ENCODE results near the gene ADAR. TPM values are rescaled to one million over a fixed set of nuclear protein-coding genes. Genes with fewer than 3 reads are reported as not detected.

Gene ADAR
- total RNA-seq, 4 donors from 2014 or later = 66.5 to 104 (median 78.6) TPM

DNA sequence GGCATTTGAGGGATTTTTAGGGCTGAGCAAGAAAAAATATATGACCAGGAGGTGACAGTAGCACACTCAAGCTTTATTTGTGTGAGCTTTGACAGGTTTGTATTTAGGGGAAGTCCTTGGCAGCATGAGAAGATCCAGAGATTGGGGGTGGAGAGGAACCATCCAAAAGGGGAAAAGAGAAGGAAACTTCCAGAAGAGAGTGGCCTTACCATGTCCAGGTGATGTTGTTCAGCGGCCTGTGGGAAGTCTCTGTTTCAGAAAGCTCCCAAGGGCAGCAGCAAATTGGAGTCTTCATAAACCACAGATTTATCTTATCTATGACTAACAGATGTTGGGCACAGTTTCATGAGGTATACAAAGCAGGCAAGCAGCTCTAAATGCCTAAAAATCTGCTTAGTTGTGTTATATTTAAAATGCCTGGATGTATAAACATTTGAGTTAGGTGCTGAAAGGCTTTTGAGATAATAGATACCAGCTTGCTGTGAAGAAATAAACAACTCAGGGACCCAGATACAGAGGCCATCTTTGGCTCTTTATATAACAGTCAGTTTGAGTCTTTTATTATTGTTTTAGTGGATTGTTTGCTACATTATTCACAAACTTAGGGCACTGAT is 21.2 kb upstream of the ADAR start:
- TF ChIP-seq, protein P1, sequence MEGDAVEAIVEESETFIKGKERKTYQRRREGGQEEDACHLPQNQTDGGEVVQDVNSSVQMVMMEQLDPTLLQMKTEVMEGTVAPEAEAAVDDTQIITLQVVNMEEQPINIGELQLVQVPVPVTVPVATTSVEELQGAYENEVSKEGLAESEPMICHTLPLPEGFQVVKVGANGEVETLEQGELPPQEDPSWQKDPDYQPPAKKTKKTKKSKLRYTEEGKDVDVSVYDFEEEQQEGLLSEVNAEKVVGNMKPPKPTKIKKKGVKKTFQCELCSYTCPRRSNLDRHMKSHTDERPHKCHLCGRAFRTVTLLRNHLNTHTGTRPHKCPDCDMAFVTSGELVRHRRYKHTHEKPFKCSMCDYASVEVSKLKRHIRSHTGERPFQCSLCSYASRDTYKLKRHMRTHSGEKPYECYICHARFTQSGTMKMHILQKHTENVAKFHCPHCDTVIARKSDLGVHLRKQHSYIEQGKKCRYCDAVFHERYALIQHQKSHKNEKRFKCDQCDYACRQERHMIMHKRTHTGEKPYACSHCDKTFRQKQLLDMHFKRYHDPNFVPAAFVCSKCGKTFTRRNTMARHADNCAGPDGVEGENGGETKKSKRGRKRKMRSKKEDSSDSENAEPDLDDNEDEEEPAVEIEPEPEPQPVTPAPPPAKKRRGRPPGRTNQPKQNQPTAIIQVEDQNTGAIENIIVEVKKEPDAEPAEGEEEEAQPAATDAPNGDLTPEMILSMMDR (IDR thresholded peaks at IDR 0.05; ENCODE audit: low read depth) = no peak

DNA sequence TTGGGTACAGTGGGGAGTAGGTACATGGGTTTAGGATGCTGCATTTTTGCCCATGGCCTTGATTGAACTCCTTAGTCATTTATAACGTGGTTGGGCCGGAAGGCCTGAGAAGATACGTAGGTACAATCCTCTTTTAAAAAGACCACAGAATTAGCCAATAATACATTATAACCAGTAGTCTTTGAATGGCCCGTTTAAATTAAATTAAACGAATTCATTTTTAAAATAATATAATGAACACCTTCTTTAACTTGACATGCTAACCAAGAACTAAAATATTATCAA is 20.1 kb upstream of the ADAR start:
- TF ChIP-seq, protein P1 (IDR thresholded peaks at IDR 0.05; ENCODE audit: low read depth) = no peak

DNA sequence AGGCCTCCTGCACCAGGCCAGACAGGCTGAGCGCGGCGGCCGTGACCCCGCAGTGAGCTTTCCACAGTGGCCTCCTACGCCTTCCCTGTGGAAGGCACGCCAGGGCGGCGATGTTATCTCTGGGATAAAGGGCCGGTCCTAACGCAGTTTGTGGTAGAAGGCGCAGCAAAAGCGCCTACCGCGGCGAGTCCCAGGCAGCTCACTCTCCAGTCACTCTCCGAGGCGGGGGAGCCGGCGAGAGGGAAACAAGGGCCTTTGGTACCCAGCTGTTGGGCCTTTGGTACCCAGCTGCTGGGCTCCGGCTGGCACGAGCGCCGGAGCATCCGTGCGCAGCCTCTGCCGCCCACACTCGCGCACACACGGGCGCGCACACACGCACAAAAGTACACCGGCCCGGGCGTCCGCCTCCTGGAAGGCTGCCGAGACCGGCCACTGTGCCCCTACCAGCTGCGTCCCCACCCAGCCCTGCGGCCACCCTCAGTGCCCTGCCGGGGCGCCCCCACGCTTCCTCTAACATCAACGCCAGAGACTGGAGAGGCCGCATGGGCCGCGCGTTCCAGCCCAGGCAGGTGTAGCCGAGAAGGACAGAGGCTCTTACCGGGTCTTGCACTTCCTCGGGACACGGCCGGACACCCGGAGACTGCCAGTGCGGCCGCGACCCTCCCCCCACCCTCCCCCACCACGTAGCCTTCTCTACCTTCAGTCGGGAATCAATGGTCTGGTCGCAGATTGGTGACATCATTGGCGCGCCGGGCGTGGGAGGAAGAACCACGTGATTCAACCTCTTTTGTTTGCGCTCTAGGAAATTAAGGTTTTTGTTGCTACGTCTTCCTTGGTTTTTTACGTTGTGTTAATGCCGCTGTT is 19.5 kb upstream of the ADAR start:
- TF ChIP-seq, protein P1 (IDR thresholded peaks at IDR 0.05; ENCODE audit: low read depth) = no peak

DNA sequence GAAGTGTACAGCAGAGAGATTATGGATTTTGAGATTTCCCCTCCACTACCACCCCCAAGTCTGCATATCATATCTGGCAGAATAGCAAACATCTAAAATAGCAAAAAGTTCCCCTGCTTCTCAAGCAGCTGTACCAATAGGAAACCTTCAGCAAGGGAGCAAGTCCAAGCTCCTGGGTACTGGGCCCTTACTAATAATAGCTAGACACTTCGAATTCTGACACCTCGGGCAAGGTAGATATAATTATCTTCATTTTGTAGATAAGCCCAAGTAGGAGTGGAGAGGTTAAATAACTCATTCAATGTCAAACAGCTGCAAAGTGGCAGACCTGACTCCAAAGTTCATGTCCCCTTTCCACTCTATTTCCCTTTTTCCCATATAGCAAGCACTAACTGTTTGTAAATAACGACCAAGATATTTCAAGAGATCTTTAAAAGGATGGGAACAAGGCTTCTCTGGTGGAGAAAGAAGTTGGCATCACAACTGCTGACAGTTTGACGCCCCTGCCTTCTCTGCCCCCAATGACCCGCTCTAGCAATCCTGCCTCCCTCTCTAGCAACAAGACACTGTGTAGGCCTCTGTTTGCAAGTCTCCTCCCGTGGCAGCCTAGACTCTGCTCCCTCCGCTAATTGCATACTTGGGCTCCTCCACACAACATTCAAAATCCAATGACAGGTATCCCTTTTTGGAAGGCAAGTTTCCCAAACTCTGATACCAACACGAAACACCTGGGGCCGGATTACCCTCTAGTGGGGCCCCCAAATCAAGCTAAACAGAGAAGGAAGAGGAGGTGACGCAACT is 18.7 kb upstream of the ADAR start:
- TF ChIP-seq, protein P1 (IDR thresholded peaks at IDR 0.05; ENCODE audit: low read depth) = no peak

DNA sequence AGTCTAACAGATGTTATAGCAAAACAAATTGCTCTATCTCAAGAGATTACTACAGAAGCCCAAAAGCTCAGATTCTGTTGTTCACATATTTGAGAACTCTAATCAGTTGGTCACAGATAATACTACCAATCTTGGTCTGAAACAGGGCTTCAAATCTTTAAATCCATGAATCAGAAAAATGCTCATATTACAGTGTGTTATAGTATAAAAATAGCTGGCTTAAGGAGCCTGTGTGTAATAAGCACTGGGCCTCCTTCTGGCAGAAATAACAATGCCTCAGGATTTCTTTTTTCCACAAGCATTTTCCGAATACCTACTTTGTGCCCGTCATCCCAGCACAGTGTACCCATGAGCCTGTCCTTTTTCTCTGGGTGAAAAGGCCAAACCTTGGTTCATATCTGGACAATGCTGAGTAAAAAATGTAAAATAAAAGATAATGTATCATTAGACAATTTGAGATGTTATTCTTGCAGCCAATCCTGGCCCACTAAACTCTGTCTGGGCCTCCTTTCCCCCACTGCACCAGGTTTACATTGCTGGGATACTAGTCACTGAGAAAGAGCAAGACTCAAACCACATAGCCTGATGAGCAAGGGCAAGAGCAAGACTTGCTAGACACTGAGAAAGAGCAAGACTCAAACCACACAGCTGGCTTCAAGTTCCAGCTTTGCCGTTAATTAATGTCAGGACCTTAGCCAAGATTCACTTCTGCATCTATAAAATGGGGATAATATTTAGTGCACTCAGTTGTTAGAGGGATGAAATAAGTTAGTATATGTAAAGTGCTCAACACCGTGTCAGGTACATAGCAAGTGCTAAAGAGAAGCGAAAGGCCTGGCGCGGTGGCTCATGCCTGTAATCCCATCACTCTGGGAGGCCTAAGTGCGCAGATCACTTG is 17.0 kb upstream of the ADAR start:
- TF ChIP-seq, protein P1 (IDR thresholded peaks at IDR 0.05; ENCODE audit: low read depth) = no peak

DNA sequence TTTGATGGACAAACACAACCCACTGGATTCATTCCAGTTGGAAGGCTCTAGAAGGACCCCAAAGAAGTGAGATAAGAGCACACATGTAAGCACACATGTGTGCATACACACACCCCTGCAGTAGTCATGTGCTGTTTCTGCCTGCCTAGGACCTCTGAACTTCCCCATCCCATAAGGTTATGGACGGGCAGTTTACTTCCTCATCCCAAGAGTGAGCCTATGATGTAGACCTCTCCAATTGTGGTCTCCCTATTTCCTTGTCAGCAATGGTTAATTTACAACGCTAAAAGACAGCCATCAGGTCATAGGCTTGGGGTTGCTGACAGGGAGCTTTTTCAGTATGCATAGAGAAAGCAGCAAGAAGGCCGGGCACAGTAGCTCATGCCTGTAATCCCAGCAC is 15.4 kb upstream of the ADAR start:
- TF ChIP-seq, protein P1 (IDR thresholded peaks at IDR 0.05; ENCODE audit: low read depth) = no peak
